Natural killer cell (primary cell): ENCODE measurements around the gene FBXO31. TPM values are rescaled to one million over a fixed set of nuclear protein-coding genes. Genes with fewer than 3 reads are reported as not detected.

Experiments used
- ATAC-seq, 3 donors: fragments of 150-1000 bp in 2 of 3; fragments of 200-7000 bp in 1 of 3; cut with Tn5 transposase; 1 replicate in 1 of 3; 2 replicates in 2 of 3; pipeline ENCODE4 v1.10.0; 2021; ENCODE audit warnings: mild to moderate bottlenecking in 2 of 3, moderate library complexity in 2 of 3
- DNase-seq, 2 donors: peaks; one replicate each; pipeline versions ENCODE4 v3.0.0 to v3.0.0-alpha.2; 2013 to 2021; ENCODE audit warnings: mixed read lengths in 1 of 2
- H3K27ac ChIP-seq: one replicate; pipeline ENCODE4 v1.5.1; 2013; ENCODE audit warnings: mild to moderate bottlenecking, low read length
- H3K27me3 ChIP-seq: one replicate; pipeline ENCODE4 v1.6.1; 2013; ENCODE audit warnings: low read length; ENCODE audit not compliant: control insufficient read depth, insufficient read depth
- H3K36me3 ChIP-seq: one replicate; pipeline ENCODE4 v1.6.1; 2013; ENCODE audit warnings: low read length; ENCODE audit not compliant: control insufficient read depth, insufficient read depth
- H3K4me1 ChIP-seq: one replicate; pipeline ENCODE4 v1.6.1; 2013; ENCODE audit warnings: low read length; ENCODE audit not compliant: control insufficient read depth, insufficient read depth
- H3K4me3 ChIP-seq: one replicate; pipeline ENCODE4 v1.5.1; 2013; ENCODE audit warnings: low read length
- H3K9me3 ChIP-seq: one replicate; pipeline ENCODE4 v1.6.1; 2013; ENCODE audit warnings: low read length; ENCODE audit not compliant: control insufficient read depth, insufficient read depth
- H3K27ac Mint-ChIP-seq, 2 donors: one replicate each; pipeline ENCODE4 v1.8.0; 2022; ENCODE audit warnings: mild to moderate bottlenecking in 2 of 2, mixed read lengths in 2 of 2, moderate library complexity in 1 of 2
- H3K27me3 Mint-ChIP-seq, 2 donors: one replicate each; pipeline ENCODE4 v1.8.0; 2022; ENCODE audit warnings: low read depth in 2 of 2, mixed read lengths in 2 of 2
- H3K36me3 Mint-ChIP-seq: one replicate; pipeline ENCODE4 v1.8.0; 2022; ENCODE audit warnings: mixed read lengths
- H3K4me1 Mint-ChIP-seq, 2 donors: one replicate each; pipeline ENCODE4 v1.8.0; 2022; ENCODE audit warnings: mixed read lengths in 2 of 2
- H3K4me3 Mint-ChIP-seq: one replicate; pipeline ENCODE4 v1.8.0; 2022; ENCODE audit warnings: mild to moderate bottlenecking, moderate library complexity, mixed read lengths
- H3K9me3 Mint-ChIP-seq, 2 donors: one replicate each; pipeline ENCODE4 v1.8.0; 2022; ENCODE audit warnings: mixed read lengths in 2 of 2
- CTCF ChIP-seq: fragments of 200-600 bp; IDR thresholded peaks from one replicate; pipeline ENCODE4 v1.8.0; 2022; ENCODE audit warnings: antibody characterized with exemption
- WGBS: methylation state at CpG from one replicate; pipeline ENCODE4 v1.1.7; 2013; ENCODE audit warnings: missing lambda C conversion rate; ENCODE audit not compliant: insufficient coverage; 5-methylcytosine and 5-hydroxymethylcytosine counted together
- intact Hi-C: fragments of 100-400 bp; cut with micrococcal nuclease; formaldehyde crosslinking; loops from one replicate; pipeline ENCODE4 v1.14.2; 2022
- total RNA-seq, 4 donors: library from RNA; stranded (reverse); fragments of 120-200 nt in 1 of 4; gene quantifications; one replicate each; pipeline versions ENCODE4 v1.2.3 to v1.2.4, GENCODE V29; 2013 to 2022

FBXO31 gene
- total RNA-seq, 3 donors from 2014 or later (not counting 1 experiment from before 2014, with no cell fraction given), result 32.2 to 47.2 (median 37.6) TPM

- DNase-seq (no peak), ATAC-seq (no peak)
- Histone ChIP-seq H3K36me3 (peaks cover 31% of the 10 kb centered on the region), H3K27me3 (no peaks in the 10 kb centered on the region), H3K27ac (no peak overlapping the region), H3K4me1 (no peaks in the 10 kb centered on the region), H3K4me3 (no peak overlapping the region), H3K9me3 (no peaks in the 10 kb centered on the region)
- peaks cover 4 to 5% of the 10 kb centered on the region in 2 donors for H3K4me1 Mint-ChIP-seq
- WGBS, result 97% methylated on average over 9 of the region's 9 CpGs
- intact Hi-C loops, result no loop called here
- no peaks in the 10 kb centered on the region for H3K36me3 Mint-ChIP-seq
- H3K27me3 Mint-ChIP-seq, result no peaks in the 10 kb centered on the region
- H3K9me3 Mint-ChIP-seq, result no peaks in the 10 kb centered on the region
- no peak overlapping the region for H3K27ac Mint-ChIP-seq
- TF ChIP-seq CTCF, result no peak
- H3K4me3 Mint-ChIP-seq, result no peak overlapping the region
Measured at GRCh38 chr16:87358696-87359095, 24.9 kb downstream of the FBXO31 start.

GRCh38 chr16:87358250-87358649 is 25.3 kb downstream of the FBXO31 start:
- DNase-seq, result no peak
- no peak overlapping the region for H3K4me3 Mint-ChIP-seq
- no peak for TF ChIP-seq CTCF
- Histone ChIP-seq H3K36me3 (peaks cover 32% of the 10 kb centered on the region), H3K9me3 (no peaks in the 10 kb centered on the region), H3K27ac (no peak overlapping the region), H3K27me3 (no peaks in the 10 kb centered on the region), H3K4me3 (no peak overlapping the region), H3K4me1 (no peaks in the 10 kb centered on the region)
- ATAC-seq, result no peak
- H3K27me3 Mint-ChIP-seq, result no peaks in the 10 kb centered on the region
- H3K36me3 Mint-ChIP-seq, result no peaks in the 10 kb centered on the region
- H3K27ac Mint-ChIP-seq, result no peak overlapping the region
- peaks cover 0 to under 1% of the 10 kb centered on the region in 2 donors for H3K4me1 Mint-ChIP-seq
- H3K9me3 Mint-ChIP-seq, result no peaks in the 10 kb centered on the region
- intact Hi-C loops, result no loop called here
- WGBS, result 97% methylated on average over 17 of the region's 17 CpGs

- no peak overlapping the region for H3K27ac ChIP-seq
- no peaks in the 10 kb centered on the region for H3K27me3 ChIP-seq
- no peak overlapping the region for H3K4me3 ChIP-seq
- intact Hi-C loops, result no loop called here
- H3K4me1 ChIP-seq, result no peaks in the 10 kb centered on the region
- TF ChIP-seq CTCF, result no peak
- no peaks in the 10 kb centered on the region for H3K9me3 ChIP-seq
- ATAC-seq, result no peak
- Mint-ChIP-seq H3K4me3 (no peak overlapping the region), H3K4me1 (no peaks in the 10 kb centered on the region), H3K27me3 (no peaks in the 10 kb centered on the region), H3K36me3 (no peaks in the 10 kb centered on the region), H3K27ac (no peak overlapping the region), H3K9me3 (no peaks in the 10 kb centered on the region)
- WGBS, result 92% methylated on average over 8 of the region's 8 CpGs
- no peak for DNase-seq
- H3K36me3 ChIP-seq, result peaks cover 29% of the 10 kb centered on the region
Measured at GRCh38 chr16:87356491-87356853, 27.1 kb downstream of the FBXO31 start.

GRCh38 chr16:87353613-87354012 is 30.0 kb downstream of the FBXO31 start:
- Histone ChIP-seq H3K9me3 (no peaks in the 10 kb centered on the region), H3K4me3 (no peak overlapping the region), H3K36me3 (peaks cover 11% of the 10 kb centered on the region), H3K4me1 (no peaks in the 10 kb centered on the region), H3K27me3 (no peaks in the 10 kb centered on the region), H3K27ac (no peak overlapping the region)
- H3K4me1 Mint-ChIP-seq, result peaks cover 0 to 5% of the 10 kb centered on the region in 2 donors
- ATAC-seq (no peak), DNase-seq (no peak)
- H3K27ac Mint-ChIP-seq, result no peak overlapping the region
- H3K36me3 Mint-ChIP-seq, result no peaks in the 10 kb centered on the region
- H3K27me3 Mint-ChIP-seq, result no peaks in the 10 kb centered on the region
- no peak overlapping the region for H3K4me3 Mint-ChIP-seq
- WGBS, result 95% methylated on average over 17 of the region's 17 CpGs
- no peaks in the 10 kb centered on the region for H3K9me3 Mint-ChIP-seq
- TF ChIP-seq CTCF, result no peak
- intact Hi-C loops, result no loop called here
